Measurements from ENCODE around the gene VHLL.

GRCh38 chr1:156338180-156338976, 39.3 kb upstream of the VHLL start, which contains the start of the genes CCT3 and TSACC:
- TF ChIP-seq, protein P1, sequence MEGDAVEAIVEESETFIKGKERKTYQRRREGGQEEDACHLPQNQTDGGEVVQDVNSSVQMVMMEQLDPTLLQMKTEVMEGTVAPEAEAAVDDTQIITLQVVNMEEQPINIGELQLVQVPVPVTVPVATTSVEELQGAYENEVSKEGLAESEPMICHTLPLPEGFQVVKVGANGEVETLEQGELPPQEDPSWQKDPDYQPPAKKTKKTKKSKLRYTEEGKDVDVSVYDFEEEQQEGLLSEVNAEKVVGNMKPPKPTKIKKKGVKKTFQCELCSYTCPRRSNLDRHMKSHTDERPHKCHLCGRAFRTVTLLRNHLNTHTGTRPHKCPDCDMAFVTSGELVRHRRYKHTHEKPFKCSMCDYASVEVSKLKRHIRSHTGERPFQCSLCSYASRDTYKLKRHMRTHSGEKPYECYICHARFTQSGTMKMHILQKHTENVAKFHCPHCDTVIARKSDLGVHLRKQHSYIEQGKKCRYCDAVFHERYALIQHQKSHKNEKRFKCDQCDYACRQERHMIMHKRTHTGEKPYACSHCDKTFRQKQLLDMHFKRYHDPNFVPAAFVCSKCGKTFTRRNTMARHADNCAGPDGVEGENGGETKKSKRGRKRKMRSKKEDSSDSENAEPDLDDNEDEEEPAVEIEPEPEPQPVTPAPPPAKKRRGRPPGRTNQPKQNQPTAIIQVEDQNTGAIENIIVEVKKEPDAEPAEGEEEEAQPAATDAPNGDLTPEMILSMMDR (IDR thresholded peaks at IDR 0.05) = no peak
- TF ChIP-seq JUN (CRISPR knock-in tag; IDR thresholded peaks at IDR 0.05) (no peak), SMAD4 (CRISPR knock-in tag; IDR thresholded peaks at IDR 0.05) (no peak), MAX (CRISPR knock-in tag; IDR thresholded peaks at IDR 0.05) (peak; percentile 99), IRF2 (CRISPR knock-in tag; IDR thresholded peaks at IDR 0.05; ENCODE audit: borderline replicate concordance, low read depth) (no peak)
- TF ChIP-seq, protein P2, sequence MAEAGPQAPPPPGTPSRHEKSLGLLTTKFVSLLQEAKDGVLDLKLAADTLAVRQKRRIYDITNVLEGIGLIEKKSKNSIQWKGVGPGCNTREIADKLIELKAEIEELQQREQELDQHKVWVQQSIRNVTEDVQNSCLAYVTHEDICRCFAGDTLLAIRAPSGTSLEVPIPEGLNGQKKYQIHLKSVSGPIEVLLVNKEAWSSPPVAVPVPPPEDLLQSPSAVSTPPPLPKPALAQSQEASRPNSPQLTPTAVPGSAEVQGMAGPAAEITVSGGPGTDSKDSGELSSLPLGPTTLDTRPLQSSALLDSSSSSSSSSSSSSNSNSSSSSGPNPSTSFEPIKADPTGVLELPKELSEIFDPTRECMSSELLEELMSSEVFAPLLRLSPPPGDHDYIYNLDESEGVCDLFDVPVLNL (CRISPR knock-in tag; IDR thresholded peaks at IDR 0.05; ENCODE audit: borderline replicate concordance, low read depth) = no peak

Data from WTC11 (cell line).